Measurements from ENCODE around the gene NUBP2.

Gene NUBP2

GRCh38 chr16:1772908-1773702, 9.7 kb upstream of the NUBP2 start, which contains the start of gene MRPS34:
MRPS34 (minus strand) TSS chr16:1773134; CDS start chr16:1773119, 15 bp downstream.
- DNase-seq: peak; percentile 66 to 74

- DNase-seq: peak in 1 of 2 experiments; percentile 52
These were observed 8.9 kb upstream of the NUBP2 start for GRCh38 chr16:1773703-1774447.

GRCh38 chr16:1774448-1774780, 8.3 kb upstream of the NUBP2 start:
- DNase-seq: no peak

GRCh38 chr16:1775006-1775845, 7.5 kb upstream of the NUBP2 start:
- no peak for DNase-seq

GRCh38 chr16:1775846-1776671, 6.7 kb upstream of the NUBP2 start:
- DNase-seq: no peak

- no peak for DNase-seq
These were observed 6.1 kb upstream of the NUBP2 start for GRCh38 chr16:1776672-1776955.

GRCh38 chr16:1776991-1777374, 5.8 kb upstream of the NUBP2 start:
- no peak for DNase-seq

- no peak for DNase-seq
These were observed 5.2 kb upstream of the NUBP2 start for GRCh38 chr16:1777375-1778199.

GRCh38 chr16:1778200-1779179, 4.3 kb upstream of the NUBP2 start:
- no peak for DNase-seq

GRCh38 chr16:1779234-1779701, 3.5 kb upstream of the NUBP2 start:
- no peak for DNase-seq

GRCh38 chr16:1779741-1780676, 2.8 kb upstream of the NUBP2 start:
- no peak for DNase-seq

GRCh38 chr16:1780677-1781072, 2.1 kb upstream of the NUBP2 start:
- DNase-seq: no peak

GRCh38 chr16:1781254-1781653, 1.5 kb upstream of the NUBP2 start:
- no peak for DNase-seq

GRCh38 chr16:1781758-1782407, 877 bp upstream of the NUBP2 start:
- no peak for DNase-seq

GRCh38 chr16:1784977-1785845, 2.5 kb downstream of the NUBP2 start:
- DNase-seq: no peak

- no peak for DNase-seq
These were observed 3.0 kb downstream of the NUBP2 start for GRCh38 chr16:1785846-1786170.

GRCh38 chr16:1786242-1787055, 3.7 kb downstream of the NUBP2 start:
- DNase-seq: no peak

All from SHP77 (cell line).